Measurements from ENCODE around the gene VPS39.

Gene VPS39

GRCh38 chr15:42119446-42119760 lies 88.7 kb downstream of the VPS39 start:
- Histone ChIP-seq H3K9me3 (replicated peaks in 1 of 11) (peaks cover 0 to 9% (median 0%) of the 10 kb centered on the region in 11 experiments; a peak in 5 of 22 replicates), H3K4me1 (peaks cover 0 to 20% (median 13%) of the 10 kb centered on the region in 10 experiments; a peak in 16 of 20 replicates), H3K4me2 (peak overlapping the region in 2 of 11 experiments; percentile 2 to 13; a peak in 2 of 22 replicates), H4K20me1 (no peaks in the 10 kb centered on the region), H3K36me3 (no peaks in the 10 kb centered on the region), H3K27me3 (no peaks in the 10 kb centered on the region), H3K4me3 (no peak overlapping the region), H3K27ac (no peak overlapping the region), H3K9ac (no peak overlapping the region)
- no peak for TF ChIP-seq Cebpa-rat (IDR thresholded peaks at IDR 0.05)

- Histone ChIP-seq H3K4me3 (no peak overlapping the region), H3K27me3 (no peaks in the 10 kb centered on the region)
Observed at GRCh38 chr15:42118650-42119445, 89.3 kb downstream of the VPS39 start.

GRCh38 chr15:42111924-42112323 lies 96.2 kb downstream of the VPS39 start:
- Histone ChIP-seq H3K27ac (peak overlapping the region in 9 of 11 experiments; percentile 18 to 76 (median 64); a peak in 17 of 22 replicates), H3K4me3 (no peak overlapping the region), H3K36me3 (no peaks in the 10 kb centered on the region), H3K27me3 (no peaks in the 10 kb centered on the region), H3K9me3 (replicated peaks in 1 of 11) (peaks cover 0 to 22% (median 10%) of the 10 kb centered on the region in 11 experiments; a peak in 9 of 22 replicates), H4K20me1 (no peaks in the 10 kb centered on the region), H3K4me2 (peak overlapping the region; percentile 37 to 72 (median 65)), H3K9ac (peak overlapping the region in 4 of 11 experiments; percentile 14 to 39 (median 32); a peak in 3 of 22 replicates), H3K4me1 (peaks cover 19 to 61% (median 51%) of the 10 kb centered on the region in 10 experiments)
- TF ChIP-seq Cebpa-rat (IDR thresholded peaks at IDR 0.05) = peak in 6 of 11 experiments; percentile 11 to 63 (median 48); a peak in 5 of 22 replicates

More at GRCh38 chr15:42118650-42119445, 89.3 kb downstream of the VPS39 start:
- no peak for TF ChIP-seq Cebpa-rat (IDR thresholded peaks at IDR 0.05)
- peaks cover 0 to 9% (median 0%) of the 10 kb centered on the region in 11 experiments; a peak in 5 of 22 replicates for H3K9me3 ChIP-seq (replicated peaks in 1 of 11)
- peak overlapping the region in 2 of 11 experiments; percentile 2 to 13; a peak in 1 of 22 replicates for H3K4me2 ChIP-seq
- peaks cover 0 to 20% (median 13%) of the 10 kb centered on the region in 10 experiments; a peak in 16 of 20 replicates for H3K4me1 ChIP-seq
- H3K36me3 ChIP-seq = no peaks in the 10 kb centered on the region
- H4K20me1 ChIP-seq = no peaks in the 10 kb centered on the region
- H3K9ac ChIP-seq = no peak overlapping the region
- H3K27ac ChIP-seq = no peak overlapping the region

DNA sequence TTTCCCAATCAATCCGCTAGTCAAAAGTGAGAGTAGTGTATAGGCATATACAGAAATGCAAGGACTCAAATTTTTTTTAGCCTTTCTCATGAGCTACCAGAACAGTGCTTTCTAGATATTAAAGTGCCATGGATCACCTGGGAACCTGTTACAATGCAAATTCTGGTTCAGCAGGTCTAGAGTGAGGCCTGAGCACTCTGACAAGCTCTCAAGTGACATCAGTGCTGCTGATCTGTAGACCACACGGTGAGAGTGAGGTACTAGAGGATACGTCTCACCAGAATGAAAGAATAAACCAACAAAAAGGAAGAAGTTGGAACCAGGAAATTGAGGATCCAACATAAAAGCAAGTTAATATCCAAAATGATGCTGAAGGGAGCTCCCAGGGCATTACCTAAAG lies 97.7 kb downstream of the VPS39 start:
- Histone ChIP-seq H3K4me1 (peaks cover 33 to 77% (median 66%) of the 10 kb centered on the region in 10 experiments), H3K9me3 (replicated peaks in 1 of 11) (peaks cover 0 to 13% (median 10%) of the 10 kb centered on the region in 11 experiments; a peak in 9 of 22 replicates), H3K9ac (no peak overlapping the region), H3K27ac (peak overlapping the region in 6 of 11 experiments; percentile 47 to 69 (median 66); a peak in 11 of 22 replicates), H3K27me3 (no peaks in the 10 kb centered on the region), H4K20me1 (no peaks in the 10 kb centered on the region), H3K36me3 (no peaks in the 10 kb centered on the region), H3K4me3 (no peak overlapping the region), H3K4me2 (peak overlapping the region in 5 of 11 experiments; percentile 29 to 72 (median 60); a peak in 9 of 22 replicates)
- no peak for TF ChIP-seq Cebpa-rat (IDR thresholded peaks at IDR 0.05)

GRCh38 chr15:42108806-42109205 lies 99.3 kb downstream of the VPS39 start:
- Histone ChIP-seq H4K20me1 (no peaks in the 10 kb centered on the region), H3K9ac (peak overlapping the region in 2 of 11 experiments; percentile 8 to 10; a peak in 2 of 22 replicates), H3K36me3 (no peaks in the 10 kb centered on the region), H3K4me1 (peaks cover 44 to 92% (median 82%) of the 10 kb centered on the region in 10 experiments), H3K27ac (peak overlapping the region in 6 of 11 experiments; percentile 35 to 70 (median 49); a peak in 11 of 22 replicates), H3K9me3 (replicated peaks in 1 of 11) (peaks cover 0 to 13% (median 10%) of the 10 kb centered on the region in 11 experiments; a peak in 9 of 22 replicates), H3K4me3 (no peak overlapping the region), H3K27me3 (no peaks in the 10 kb centered on the region), H3K4me2 (peak overlapping the region in 7 of 11 experiments; percentile 49 to 67 (median 63); a peak in 14 of 22 replicates)
- no peak for TF ChIP-seq Cebpa-rat (IDR thresholded peaks at IDR 0.05)

Measured in BLaER1 treated with 17β-estradiol and CSF1 and Interleukin-3, amounts not matched to agents 10 nM and 100 nM (cell line).